Measurements from ENCODE around the gene NSL1.

GRCh38 chr1:212687811-212688210 lies 103.8 kb downstream of the NSL1 start:
- TF ChIP-seq POLR2A (IDR thresholded peaks at IDR 0.05) (no peak), CTCF (IDR thresholded peaks at IDR 0.05) (no peak)
